HG03045 (cell line): Measurements from ENCODE around the gene GOLT1B.
A peak's percentile ranks its signal among the peaks of the same experiment; 100 is the strongest.

ENCODE experiments used
- ATAC-seq: cut with Tn5 transposase; IDR thresholded peaks from one replicate; pipeline ENCODE4 v1.9.1; 2021; ENCODE audit warnings: mild to moderate bottlenecking, moderate library complexity; ENCODE audit not compliant: unreplicated experiment

The GOLT1B gene

DNA sequence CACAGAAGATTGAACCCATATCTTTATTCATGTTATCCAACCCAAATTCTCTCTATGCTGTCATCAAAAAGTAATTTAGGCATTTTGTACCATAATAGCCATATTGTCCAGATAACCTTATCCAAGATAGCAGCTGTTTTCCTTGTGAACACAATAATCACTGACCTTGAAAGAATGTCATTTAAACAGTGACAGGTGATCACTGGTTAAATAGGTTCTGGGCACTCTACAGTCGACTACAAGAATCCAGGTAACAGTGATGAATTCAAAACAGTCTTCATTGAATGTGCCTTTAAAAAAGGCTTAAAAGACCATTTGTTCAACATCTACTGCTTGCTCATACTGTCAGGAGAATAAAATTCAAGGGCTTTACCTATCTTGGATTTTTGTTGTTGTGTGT is 20.0 kb downstream of the GOLT1B start:
- no peak for ATAC-seq

GRCh38 chr12:21523148-21523547 is 21.6 kb downstream of the GOLT1B start:
- no peak for ATAC-seq

- no peak for ATAC-seq
These were observed 24.5 kb downstream of the GOLT1B start, which contains the start of gene SPX for GRCh38 chr12:21526053-21526452. SPX (plus strand) TSS chr12:21526296; CDS start chr12:21526473, 177 bp downstream.

- ATAC-seq, result no peak
These were observed 25.2 kb downstream of the GOLT1B start for GRCh38 chr12:21526721-21527345.

GRCh38 chr12:21527451-21528180 is 26.0 kb downstream of the GOLT1B start:
- peak; percentile 95 for ATAC-seq

- ATAC-seq, result no peak
These were observed 27.4 kb downstream of the GOLT1B start for GRCh38 chr12:21528953-21529352.

DNA sequence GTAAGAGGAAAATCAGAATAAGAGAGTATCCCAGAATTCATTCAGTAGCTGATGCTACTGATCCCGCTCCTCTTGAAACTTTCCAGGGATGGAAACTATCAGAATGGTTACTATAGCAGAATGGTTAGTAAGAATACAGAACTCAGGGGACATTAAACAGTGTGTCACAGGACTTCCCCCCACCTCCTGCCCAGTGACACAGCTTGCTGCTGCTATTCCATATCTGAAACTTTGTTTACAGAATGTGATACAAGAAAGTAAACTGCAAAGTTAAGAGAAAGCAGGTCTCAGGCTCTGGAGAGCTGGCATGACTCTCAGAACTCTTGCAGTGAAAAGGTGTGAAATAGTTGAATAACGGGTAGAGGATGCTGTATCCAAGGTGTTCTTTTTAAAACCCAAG is 27.9 kb downstream of the GOLT1B start:
- ATAC-seq, result no peak

DNA sequence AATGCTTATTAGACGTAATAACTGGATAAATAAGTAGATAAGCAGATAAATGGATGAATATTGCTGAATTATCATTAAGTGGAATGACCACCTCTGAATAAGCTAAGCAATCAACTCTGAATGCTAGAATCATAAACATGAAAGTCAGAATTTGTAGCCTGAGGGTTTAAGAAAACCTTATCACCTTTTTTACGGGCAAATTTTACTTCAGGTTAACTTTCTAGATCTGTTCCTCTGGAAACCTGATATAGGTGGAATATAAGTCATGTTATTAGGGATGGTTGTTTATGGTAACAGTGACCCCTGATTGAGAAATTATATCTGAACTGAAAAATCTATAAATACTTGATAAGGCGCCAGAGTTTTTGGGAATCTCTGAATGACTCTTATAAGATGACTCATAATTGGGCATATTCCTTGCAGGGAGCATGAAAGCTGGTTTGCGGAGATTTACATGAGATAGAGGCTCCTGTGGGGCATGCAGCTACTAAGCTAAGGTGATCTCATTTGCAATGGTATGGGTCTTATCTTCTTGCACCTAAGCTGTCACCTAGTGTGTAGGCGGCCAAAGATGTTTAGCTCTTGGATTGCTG is 36.6 kb downstream of the GOLT1B start:
- ATAC-seq, result no peak

DNA sequence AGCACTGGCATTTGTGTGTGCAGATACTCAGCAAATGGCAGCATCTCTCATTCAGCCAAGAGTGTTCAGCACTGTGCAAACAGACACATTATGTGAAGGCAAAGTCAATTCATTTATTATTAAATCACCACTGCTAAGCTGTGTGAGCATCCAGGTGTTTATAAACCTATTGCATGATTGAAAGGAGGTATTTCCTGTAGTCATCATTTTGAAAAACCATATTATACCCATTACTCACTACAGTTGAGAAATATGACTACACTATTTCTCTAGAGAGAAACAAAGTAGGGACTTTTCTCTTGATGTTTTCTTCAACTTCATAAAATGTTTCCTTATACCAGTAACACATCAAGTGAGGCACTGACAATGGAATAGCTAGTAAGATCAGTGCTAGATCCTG is 38.2 kb downstream of the GOLT1B start:
- no peak for ATAC-seq

- no peak for ATAC-seq
These were observed 40.2 kb downstream of the GOLT1B start for GRCh38 chr12:21541773-21542172.

- ATAC-seq, result no peak
These were observed 40.8 kb downstream of the GOLT1B start for GRCh38 chr12:21542403-21542802.

DNA sequence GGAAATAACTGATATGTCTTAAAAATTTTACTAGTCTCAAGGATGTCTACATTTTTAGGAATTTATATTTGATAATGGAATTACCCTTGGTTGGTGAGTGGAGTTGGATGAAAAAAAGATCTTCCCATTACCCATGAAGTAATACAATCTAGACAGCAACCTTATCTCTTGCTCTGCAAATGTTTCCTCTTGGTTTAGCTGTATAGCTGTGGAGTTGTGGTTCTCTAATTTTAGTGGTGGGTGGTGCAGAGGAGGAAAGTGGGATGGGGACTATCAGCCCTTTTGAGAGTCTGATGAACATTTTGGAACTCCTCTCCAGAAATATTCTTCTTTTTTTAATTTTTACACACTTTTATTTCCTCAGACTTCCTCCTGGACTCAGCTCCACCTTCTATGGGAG is 41.6 kb downstream of the GOLT1B start:
- no peak for ATAC-seq

DNA sequence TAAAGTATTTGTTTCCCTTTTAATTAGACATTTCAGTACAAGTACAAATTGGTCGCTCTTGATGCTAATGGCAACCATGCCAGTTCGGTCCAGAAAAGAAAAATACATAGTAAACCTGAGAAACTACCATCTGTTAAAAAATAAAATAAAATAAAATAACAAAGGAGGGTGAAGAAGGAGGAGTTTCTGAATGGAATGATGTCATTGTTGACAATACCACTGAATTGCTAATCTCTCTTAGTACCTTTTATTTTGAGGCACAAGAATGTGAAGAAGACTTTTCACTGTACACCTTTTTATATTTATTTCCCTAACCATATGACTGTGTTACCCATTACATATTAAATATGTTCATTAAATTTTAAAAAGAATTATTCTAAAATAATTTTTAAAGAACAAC is 44.0 kb downstream of the GOLT1B start:
- no peak for ATAC-seq

GRCh38 chr12:21546716-21547115 is 45.1 kb downstream of the GOLT1B start:
- ATAC-seq, result no peak

DNA sequence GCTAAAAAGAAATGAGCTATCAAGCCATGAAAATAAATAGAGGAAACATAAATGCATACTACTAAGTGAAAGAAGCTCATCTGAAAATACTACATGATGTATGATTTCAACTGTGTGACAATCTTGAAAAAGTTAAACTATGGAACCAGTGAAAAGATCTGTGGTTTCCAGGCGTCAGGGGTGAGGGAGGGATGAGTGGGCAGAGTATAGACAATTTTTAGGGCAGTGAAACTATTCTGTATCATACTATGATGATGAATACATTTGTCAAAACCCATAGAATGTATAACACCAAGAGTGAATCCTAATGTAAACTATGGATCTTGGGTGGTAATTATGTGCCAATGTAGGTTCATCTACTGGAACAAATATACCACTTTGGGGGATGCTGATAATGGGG is 45.8 kb downstream of the GOLT1B start:
- no peak for ATAC-seq

- ATAC-seq, result no peak
These were observed 50.4 kb downstream of the GOLT1B start for GRCh38 chr12:21551841-21552465.

DNA sequence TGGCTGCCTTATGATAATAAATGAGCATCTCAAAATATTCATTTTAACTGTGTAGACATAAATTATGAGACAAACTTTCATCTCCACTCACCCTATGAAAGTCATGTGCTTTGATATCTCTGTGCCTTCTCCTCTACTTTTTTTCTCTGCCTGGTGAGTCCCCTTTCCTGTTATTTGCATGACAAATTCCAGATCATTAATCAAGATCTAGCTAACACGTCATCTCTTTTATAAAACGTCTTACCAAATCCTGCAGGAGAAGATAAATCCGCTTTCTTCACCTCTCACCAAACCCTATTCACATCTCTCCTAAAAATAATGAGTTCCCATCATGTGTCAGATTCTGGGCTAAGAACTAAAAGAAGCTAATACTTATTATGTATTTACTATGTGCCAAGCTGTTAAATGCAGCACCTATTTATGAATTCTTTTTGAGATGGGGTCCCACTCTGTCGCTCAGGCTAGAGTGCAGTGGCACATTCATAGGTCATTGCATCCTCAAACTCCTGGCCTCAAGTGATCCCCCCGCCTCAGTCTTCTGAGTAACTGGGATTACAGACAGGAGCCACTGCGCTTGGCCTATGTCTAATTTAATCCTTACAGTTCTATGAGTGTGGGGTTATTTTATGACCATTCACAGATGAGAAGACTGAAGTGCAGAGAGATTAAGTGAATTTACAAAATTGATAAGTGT is 51.2 kb downstream of the GOLT1B start:
- ATAC-seq, result no peak

GRCh38 chr12:21553329-21553675 is 51.7 kb downstream of the GOLT1B start:
- no peak for ATAC-seq

DNA sequence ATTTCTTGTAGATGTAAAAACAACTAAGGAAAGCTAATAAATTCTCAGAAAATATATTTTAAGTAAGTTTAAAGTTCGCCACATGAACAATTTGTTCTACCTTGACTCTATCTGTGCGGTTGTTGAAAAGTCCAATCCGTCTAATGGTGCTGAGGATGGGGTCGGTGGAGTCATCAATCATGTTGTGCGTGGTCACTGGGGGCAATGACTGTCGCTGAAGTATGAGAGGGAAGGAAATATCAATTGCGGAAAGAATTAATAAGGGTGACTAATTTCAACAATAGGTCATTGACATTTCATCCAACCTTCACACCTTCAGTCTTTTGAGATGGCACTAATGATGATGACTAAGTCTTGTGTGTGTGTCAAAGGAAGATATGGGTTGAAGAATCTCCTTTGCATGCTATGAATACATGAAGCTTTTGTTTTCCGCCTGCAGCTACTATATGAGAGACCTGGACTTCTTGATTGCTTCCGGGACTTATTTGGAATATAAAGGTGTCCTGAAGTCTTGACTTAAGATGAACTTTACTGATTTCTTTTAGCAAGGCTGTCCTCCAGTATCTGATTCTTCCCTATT is 56.6 kb downstream of the GOLT1B start:
- ATAC-seq, result no peak

DNA sequence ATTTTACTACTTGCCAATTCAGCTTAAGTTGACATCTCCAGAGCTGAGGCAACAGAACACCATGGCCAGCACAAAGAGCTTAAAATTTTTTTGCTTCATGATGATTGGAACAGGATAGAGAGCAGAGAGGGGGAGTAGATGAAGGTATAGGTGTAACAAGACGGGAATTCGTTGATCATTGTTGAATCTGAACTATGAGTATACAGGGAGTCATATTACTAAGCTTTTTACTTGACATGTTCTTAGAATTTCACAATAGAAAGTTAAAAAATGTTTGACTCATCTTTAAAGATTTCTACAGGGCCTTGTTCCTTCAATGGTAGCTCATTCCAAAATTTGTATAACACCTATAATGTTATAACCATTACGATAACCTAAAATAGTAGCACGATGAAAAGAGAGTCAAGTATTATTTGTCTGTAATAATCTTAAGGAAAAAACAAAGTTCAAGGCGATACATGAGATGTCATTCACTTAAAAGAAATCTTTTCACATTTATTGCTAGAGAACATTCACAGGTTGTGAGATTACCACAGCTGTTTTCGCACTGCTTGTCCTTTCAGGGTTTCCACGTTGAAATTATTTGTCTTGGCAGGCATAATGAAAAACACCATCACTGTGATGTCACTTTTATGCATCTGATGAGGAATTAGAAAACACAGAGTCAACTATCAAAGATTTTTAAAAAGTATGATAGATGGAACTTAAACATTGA is 58.4 kb downstream of the GOLT1B start:
- no peak for ATAC-seq
